Astrocyte (in vitro differentiated cells and primary cell): ENCODE measurements around the gene AMIGO3. TPM values are rescaled to one million over a fixed set of nuclear protein-coding genes. Genes with fewer than 3 reads are reported as not detected.

Experiments
- DNase-seq: peaks from one replicate; pipeline ENCODE4 v3.0.0-alpha.2; 2010; ENCODE audit warnings: low read depth
- FAIRE-seq: peaks from 2 replicates; lab custom pipeline; 2011; peaks lifted over from hg19 to GRCh38; lab: Jason Lieb, UNC
- H2AFZ ChIP-seq: 2 replicates; pipeline ENCODE4 v1.6.0; 2012; ENCODE audit warnings: low read depth, low read length, inconsistent platforms
- H3K27ac ChIP-seq: 2 replicates; pipeline ENCODE4 v1.5.1; 2011; ENCODE audit warnings: low read depth, low read length, inconsistent platforms
- H3K27me3 ChIP-seq: 2 replicates; pipeline ENCODE4 v1.6.0; 2011; ENCODE audit warnings: low read length, inconsistent platforms; ENCODE audit not compliant: insufficient read depth
- H3K36me3 ChIP-seq: 2 replicates; pipeline ENCODE4 v1.5.1; 2011; ENCODE audit warnings: low read length, inconsistent platforms; ENCODE audit not compliant: insufficient read depth
- H3K4me1 ChIP-seq: 2 replicates; pipeline ENCODE4 v1.5.1; 2011; ENCODE audit warnings: low read length, inconsistent platforms; ENCODE audit not compliant: insufficient read depth
- H3K4me2 ChIP-seq: 2 replicates; pipeline ENCODE4 v1.6.0; 2012; ENCODE audit warnings: low read length, inconsistent platforms
- H3K4me3 ChIP-seq: 2 replicates; pipeline ENCODE4 v1.5.1; 2011; ENCODE audit warnings: low read depth, mild to moderate bottlenecking, low read length, inconsistent platforms; ENCODE audit not compliant: insufficient read depth
- H3K79me2 ChIP-seq: 2 replicates; pipeline ENCODE4 v1.6.0; 2012; ENCODE audit warnings: mild to moderate bottlenecking, low read length, inconsistent platforms; ENCODE audit not compliant: insufficient read depth
- H3K9ac ChIP-seq: 2 replicates; pipeline ENCODE4 v1.6.0; 2012; ENCODE audit warnings: mild to moderate bottlenecking, low read length, inconsistent platforms
- H3K9me3 ChIP-seq: 2 replicates; pipeline ENCODE4 v1.5.1; 2012; ENCODE audit warnings: low read depth, mild to moderate bottlenecking, low read length, inconsistent platforms; ENCODE audit not compliant: insufficient read depth
- H4K20me1 ChIP-seq: 2 replicates; pipeline ENCODE4 v1.6.0; 2012; ENCODE audit warnings: low read length, inconsistent platforms; ENCODE audit not compliant: insufficient read depth
- H3K27ac Mint-ChIP-seq: one replicate; pipeline ENCODE4 v1.8.0; 2021; ENCODE audit warnings: mild to moderate bottlenecking, mixed read lengths; ENCODE audit not compliant: unreplicated experiment
- H3K27me3 Mint-ChIP-seq: one replicate; pipeline ENCODE4 v1.8.0; 2021; ENCODE audit warnings: low read depth, mixed read lengths; ENCODE audit not compliant: unreplicated experiment
- H3K36me3 Mint-ChIP-seq: one replicate; pipeline ENCODE4 v1.8.0; 2021; ENCODE audit warnings: low read depth, mixed read lengths; ENCODE audit not compliant: unreplicated experiment
- H3K4me1 Mint-ChIP-seq: one replicate; pipeline ENCODE4 v1.8.0; 2021; ENCODE audit warnings: low read depth, mixed read lengths; ENCODE audit not compliant: unreplicated experiment
- H3K4me3 Mint-ChIP-seq: one replicate; pipeline ENCODE4 v1.8.0; 2021; ENCODE audit warnings: mild to moderate bottlenecking, moderate library complexity, mixed read lengths; ENCODE audit not compliant: unreplicated experiment
- H3K9me3 Mint-ChIP-seq: one replicate; pipeline ENCODE4 v1.8.0; 2021; ENCODE audit warnings: mild to moderate bottlenecking, mixed read lengths; ENCODE audit not compliant: unreplicated experiment
- CTCF ChIP-seq: IDR thresholded peaks from 2 replicates; pipeline ENCODE4 v1.5.1; 2011; ENCODE audit warnings: low read depth, mild to moderate bottlenecking, inconsistent platforms, low read length, moderate library complexity; ENCODE audit not compliant: insufficient read depth
- EZH2 ChIP-seq: IDR thresholded peaks from 2 replicates; pipeline ENCODE4 v1.6.1; 2012; ENCODE audit warnings: mild to moderate bottlenecking, low read length, inconsistent platforms; ENCODE audit not compliant: insufficient read depth
- total RNA-seq: library from RNA; stranded (reverse); gene quantifications from 2 replicates; pipeline ENCODE4 v1.2.1, GENCODE V29; 2021

The AMIGO3 gene
- total RNA-seq, 1 donor from 2014 or later = 0.16 TPM

- H3K9me3 ChIP-seq = no peaks in the 10 kb centered on the region
- no peak for FAIRE-seq
- no peak overlapping the region for H3K4me3 Mint-ChIP-seq
- peaks cover 38% of the 10 kb centered on the region for H4K20me1 ChIP-seq
- H3K27ac ChIP-seq = no peak overlapping the region
- H3K4me2 ChIP-seq = no peak overlapping the region
- H3K9ac ChIP-seq = no peak overlapping the region
- H3K4me1 Mint-ChIP-seq = peaks cover 2% of the 10 kb centered on the region
- H3K27me3 ChIP-seq = no peaks in the 10 kb centered on the region
- peaks cover 3% of the 10 kb centered on the region for H3K79me2 ChIP-seq
- H3K27ac Mint-ChIP-seq = no peak overlapping the region
- no peak overlapping the region for H2AFZ ChIP-seq
- no peak overlapping the region for H3K4me3 ChIP-seq
- H3K36me3 ChIP-seq = peaks cover 23% of the 10 kb centered on the region
- no peaks in the 10 kb centered on the region for H3K27me3 Mint-ChIP-seq
- TF ChIP-seq EZH2 = no peak
- no peak for TF ChIP-seq CTCF
- no peaks in the 10 kb centered on the region for H3K9me3 Mint-ChIP-seq
- H3K36me3 Mint-ChIP-seq = peaks cover 24% of the 10 kb centered on the region
- no peaks in the 10 kb centered on the region for H3K4me1 ChIP-seq
- no peak for DNase-seq
These were observed 38.8 kb downstream of the AMIGO3 start for GRCh38 chr3:49680493-49681231.

GRCh38 chr3:49675912-49676311 lies 43.6 kb downstream of the AMIGO3 start:
- H3K36me3 ChIP-seq = peaks cover 17% of the 10 kb centered on the region
- H3K9ac ChIP-seq = no peak overlapping the region
- TF ChIP-seq CTCF (no peak), EZH2 (no peak)
- DNase-seq (no peak), FAIRE-seq (no peak)
- H3K4me3 ChIP-seq = no peak overlapping the region
- Mint-ChIP-seq H3K27ac (no peak overlapping the region), H3K4me1 (peaks cover 5% of the 10 kb centered on the region), H3K9me3 (no peaks in the 10 kb centered on the region), H3K27me3 (no peaks in the 10 kb centered on the region), H3K4me3 (peak overlapping the region; percentile 69), H3K36me3 (peaks cover 21% of the 10 kb centered on the region)
- peaks cover 53% of the 10 kb centered on the region for H4K20me1 ChIP-seq
- no peaks in the 10 kb centered on the region for H3K9me3 ChIP-seq
- H3K27me3 ChIP-seq = no peaks in the 10 kb centered on the region
- H3K4me2 ChIP-seq = no peak overlapping the region
- no peak overlapping the region for H3K27ac ChIP-seq
- peaks cover 27% of the 10 kb centered on the region for H3K79me2 ChIP-seq
- H2AFZ ChIP-seq = no peak overlapping the region
- peaks cover 18% of the 10 kb centered on the region for H3K4me1 ChIP-seq

GRCh38 chr3:49674497-49674983 lies 44.9 kb downstream of the AMIGO3 start:
- no peaks in the 10 kb centered on the region for H3K9me3 ChIP-seq
- H3K79me2 ChIP-seq = peaks cover 27% of the 10 kb centered on the region
- peak overlapping the region; percentile 82 for H2AFZ ChIP-seq
- H3K4me1 ChIP-seq = peaks cover 18% of the 10 kb centered on the region
- H3K4me1 Mint-ChIP-seq = peaks cover 5% of the 10 kb centered on the region
- peak overlapping the region; percentile 75 for H3K4me3 ChIP-seq
- H4K20me1 ChIP-seq = peaks cover 46% of the 10 kb centered on the region
- H3K27me3 ChIP-seq = no peaks in the 10 kb centered on the region
- no peak for FAIRE-seq
- H3K9me3 Mint-ChIP-seq = no peaks in the 10 kb centered on the region
- H3K27ac ChIP-seq = peak overlapping the region; percentile 86
- DNase-seq = no peak
- H3K9ac ChIP-seq = peak overlapping the region; percentile 88
- H3K36me3 ChIP-seq = peaks cover 11% of the 10 kb centered on the region
- TF ChIP-seq CTCF (no peak), EZH2 (no peak)
- H3K36me3 Mint-ChIP-seq = peaks cover 16% of the 10 kb centered on the region
- no peaks in the 10 kb centered on the region for H3K27me3 Mint-ChIP-seq
- peak overlapping the region; percentile 88 for H3K4me3 Mint-ChIP-seq
- peak overlapping the region; percentile 58 for H3K27ac Mint-ChIP-seq
- peak overlapping the region; percentile 98 for H3K4me2 ChIP-seq
